H4 (cell line): ENCODE measurements around the gene RINL. TPM values are rescaled to one million over a fixed set of nuclear protein-coding genes. Genes with fewer than 3 reads are reported as not detected.

ENCODE experiments used
- DNase-seq: peaks from one replicate; pipeline ENCODE4 v3.0.0-alpha.2; 2015; ENCODE audit warnings: low spot score
- total RNA-seq: library from RNA; depleted of rRNA; stranded (reverse); fragments of >200 nt; shearing (Covaris generic); gene quantifications from 2 replicates; pipeline ENCODE4 v1.2.3, GENCODE V29; 2014

The RINL gene
- total RNA-seq, 1 experiment from 2014 or later: 1.2 TPM

GRCh38 chr19:38849860-38850435 is 28.1 kb downstream of the RINL start, which contains the start of gene HNRNPL:
HNRNPL (minus strand) TSS chr19:38849986; CDS start chr19:38849966, 20 bp downstream.
- peak; percentile 100 for DNase-seq

- DNase-seq: peak; percentile 98
Observed at GRCh38 chr19:38849147-38849859, 28.8 kb downstream of the RINL start.

- DNase-seq: no peak
Observed at GRCh38 chr19:38848299-38849146, 29.6 kb downstream of the RINL start.

GRCh38 chr19:38846097-38846496 is 32.0 kb downstream of the RINL start:
- DNase-seq: no peak

GRCh38 chr19:38845374-38846024 is 32.6 kb downstream of the RINL start:
- DNase-seq: no peak

DNA sequence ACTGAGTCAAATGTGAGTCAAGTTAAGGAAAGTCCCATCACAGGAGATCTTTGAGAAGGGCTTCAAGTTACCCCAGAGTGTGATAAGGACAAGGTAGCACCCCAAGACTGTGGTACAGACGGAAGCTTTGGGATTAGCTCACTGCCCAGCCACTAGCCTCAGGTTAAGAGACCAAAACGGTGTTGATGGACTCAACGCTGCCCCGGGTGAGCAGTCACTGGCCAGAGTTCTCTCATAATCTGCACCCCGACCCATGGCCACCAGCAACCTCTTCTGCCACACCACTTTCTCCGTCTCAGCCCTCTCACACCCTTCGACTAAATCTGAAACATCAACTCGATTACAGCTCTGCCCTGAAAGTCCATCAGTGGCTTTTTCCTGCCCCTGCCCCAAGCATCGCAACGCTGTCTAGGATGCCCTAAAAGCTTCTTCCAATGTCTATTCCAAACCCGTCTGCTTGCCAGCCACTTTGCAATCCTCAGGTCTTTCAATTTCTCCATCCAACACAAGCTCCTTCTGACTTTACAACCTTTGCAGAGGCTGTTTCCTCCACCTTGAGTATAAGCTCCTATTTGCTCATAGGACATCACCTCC is 33.9 kb downstream of the RINL start:
- no peak for DNase-seq

- DNase-seq: no peak
Observed at GRCh38 chr19:38843175-38843758, 34.8 kb downstream of the RINL start.

- DNase-seq: no peak
Observed at GRCh38 chr19:38842439-38843174, 35.5 kb downstream of the RINL start.

GRCh38 chr19:38841787-38842438 is 36.2 kb downstream of the RINL start:
- no peak for DNase-seq

DNA sequence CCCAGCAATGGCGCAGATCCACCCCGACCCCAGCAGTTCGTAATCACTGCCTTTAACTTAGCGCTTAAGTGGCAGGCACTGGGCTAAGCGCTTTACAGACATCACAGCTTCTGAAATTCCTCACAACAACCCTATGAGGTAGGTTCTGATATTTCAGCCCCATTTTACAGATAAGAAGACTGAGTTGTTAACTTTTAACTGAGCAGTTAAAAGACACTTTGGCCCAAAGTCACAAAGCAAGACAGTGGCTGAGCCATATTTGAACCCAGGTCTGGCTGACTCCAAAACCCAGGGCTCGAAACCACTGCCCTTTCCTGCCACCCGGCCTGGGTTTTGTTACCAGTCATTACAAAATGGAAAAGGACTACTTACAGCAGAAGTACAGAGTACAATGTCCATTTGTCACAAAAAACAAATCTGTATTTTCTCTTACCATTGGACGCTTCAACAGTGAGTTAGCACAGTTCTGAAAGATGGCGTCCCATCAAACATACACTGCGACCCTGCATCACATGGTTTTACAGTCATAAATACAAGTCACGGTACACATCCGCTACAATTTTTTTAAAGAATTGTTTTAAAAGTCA is 36.8 kb downstream of the RINL start:
- no peak for DNase-seq

DNA sequence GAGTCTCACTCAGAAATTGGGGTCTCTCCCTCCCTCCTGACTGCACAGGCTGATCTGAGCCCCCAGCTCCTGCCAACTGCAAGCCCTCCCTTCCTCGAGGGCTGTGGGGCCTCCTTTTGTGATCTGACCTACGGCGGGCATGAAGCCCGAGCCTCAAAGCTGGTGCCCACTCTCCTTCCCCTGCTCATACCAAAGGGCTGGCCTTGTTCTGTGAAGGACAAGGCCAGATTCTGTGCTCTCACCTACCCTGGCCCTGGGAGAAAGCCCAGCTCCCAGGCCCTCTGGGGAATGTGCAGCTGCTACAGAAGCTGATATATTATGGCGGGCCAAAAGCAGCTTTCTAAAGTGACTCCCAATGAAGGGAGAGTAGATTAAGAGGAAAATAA is 37.5 kb downstream of the RINL start:
- DNase-seq: no peak

- DNase-seq: no peak
Observed at GRCh38 chr19:38839816-38840582, 38.1 kb downstream of the RINL start.

- no peak for DNase-seq
Observed at GRCh38 chr19:38838986-38839761, 38.9 kb downstream of the RINL start.

DNA sequence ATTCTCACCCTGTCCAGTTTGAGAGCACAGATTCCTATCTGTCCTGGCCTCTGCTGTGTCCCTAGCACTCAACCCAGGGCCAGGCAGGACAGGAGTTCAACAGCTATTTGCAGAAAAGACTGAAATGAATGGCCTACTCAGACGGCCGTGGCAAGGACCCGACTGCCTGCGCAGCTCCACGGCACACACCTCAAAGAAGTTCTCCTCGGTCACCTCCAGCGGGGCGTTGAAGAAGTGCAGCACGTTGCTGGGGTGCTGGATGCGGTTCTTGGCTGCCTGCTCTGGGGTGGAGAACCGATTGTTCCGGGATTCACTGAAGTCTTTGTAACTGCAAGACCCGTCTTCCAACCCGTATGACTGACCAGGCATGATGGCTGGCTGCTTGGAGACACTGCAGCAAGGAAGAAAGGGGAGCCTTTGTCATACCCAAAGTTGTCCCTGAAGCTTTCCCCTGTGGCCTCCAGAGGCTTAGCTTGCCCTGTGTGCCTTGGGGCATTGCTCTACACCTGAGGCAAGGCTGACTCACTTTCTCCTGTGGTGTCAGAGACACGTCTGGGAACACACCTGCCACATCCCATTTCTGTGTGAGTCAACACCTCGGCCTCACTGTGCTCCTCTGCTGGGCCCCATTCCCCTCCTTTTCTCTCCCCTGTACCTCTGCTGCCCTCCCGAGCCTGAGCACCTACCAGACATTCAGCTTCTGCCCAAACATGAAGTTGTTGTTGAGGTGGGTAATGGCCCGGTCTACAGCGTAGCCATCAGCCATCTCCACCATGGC is 39.7 kb downstream of the RINL start:
- no peak for DNase-seq

DNA sequence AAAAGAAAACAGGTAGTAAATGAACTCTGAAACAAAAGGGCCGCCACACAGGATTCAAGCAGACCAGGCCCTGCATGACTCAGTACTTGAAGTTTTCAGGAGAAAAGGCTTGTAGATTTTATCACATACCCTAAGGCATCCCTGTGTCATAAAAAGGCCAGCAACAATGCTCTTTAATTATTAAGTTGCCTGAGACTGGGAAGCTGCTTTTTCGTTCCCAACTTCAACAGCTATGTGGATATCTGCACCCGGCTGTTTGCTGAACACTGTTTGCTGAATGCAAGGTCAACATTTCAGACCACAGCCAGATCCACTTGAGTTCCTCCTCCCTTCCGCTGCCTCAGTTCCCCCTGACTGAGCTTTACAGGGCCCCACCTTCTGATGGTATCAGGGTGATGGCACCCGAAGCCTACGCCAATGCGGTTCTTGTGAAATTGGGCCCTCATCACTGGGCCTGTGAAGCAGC is 40.4 kb downstream of the RINL start:
- no peak for DNase-seq

- no peak for DNase-seq
Observed at GRCh38 chr19:38836983-38837626, 41.0 kb downstream of the RINL start.
